SK-N-SH (cell line): ENCODE data around the gene SLC25A24.

ENCODE experiments used
- CTCF ChIP-seq: fragments of 200-600 bp; sonication (generic); IDR thresholded peaks from 2 replicates; pipeline ENCODE4 v1.6.1; 2017; ENCODE audit warnings: antibody characterized with exemption, mild to moderate bottlenecking, moderate library complexity
- EZH2phosphoT487 ChIP-seq: fragments of 200-600 bp; sonication (generic); IDR thresholded peaks from 2 replicates; pipeline ENCODE4 v1.6.1; 2017; ENCODE audit warnings: low read depth, mixed run types, mild to moderate bottlenecking, antibody characterized with exemption, moderate library complexity, borderline replicate concordance
- GABPA ChIP-seq: IDR thresholded peaks from 2 replicates; pipeline ENCODE4 v1.4.0; 2012; ENCODE audit warnings: low read depth, mild to moderate bottlenecking

- TF ChIP-seq GABPA (no peak), EZH2phosphoT487 (no peak), CTCF (no peak)
These were observed 82.9 kb downstream of the SLC25A24 start for GRCh38 chr1:108117237-108117636.
